ENCODE data around the gene AKAP8L.

DNA sequence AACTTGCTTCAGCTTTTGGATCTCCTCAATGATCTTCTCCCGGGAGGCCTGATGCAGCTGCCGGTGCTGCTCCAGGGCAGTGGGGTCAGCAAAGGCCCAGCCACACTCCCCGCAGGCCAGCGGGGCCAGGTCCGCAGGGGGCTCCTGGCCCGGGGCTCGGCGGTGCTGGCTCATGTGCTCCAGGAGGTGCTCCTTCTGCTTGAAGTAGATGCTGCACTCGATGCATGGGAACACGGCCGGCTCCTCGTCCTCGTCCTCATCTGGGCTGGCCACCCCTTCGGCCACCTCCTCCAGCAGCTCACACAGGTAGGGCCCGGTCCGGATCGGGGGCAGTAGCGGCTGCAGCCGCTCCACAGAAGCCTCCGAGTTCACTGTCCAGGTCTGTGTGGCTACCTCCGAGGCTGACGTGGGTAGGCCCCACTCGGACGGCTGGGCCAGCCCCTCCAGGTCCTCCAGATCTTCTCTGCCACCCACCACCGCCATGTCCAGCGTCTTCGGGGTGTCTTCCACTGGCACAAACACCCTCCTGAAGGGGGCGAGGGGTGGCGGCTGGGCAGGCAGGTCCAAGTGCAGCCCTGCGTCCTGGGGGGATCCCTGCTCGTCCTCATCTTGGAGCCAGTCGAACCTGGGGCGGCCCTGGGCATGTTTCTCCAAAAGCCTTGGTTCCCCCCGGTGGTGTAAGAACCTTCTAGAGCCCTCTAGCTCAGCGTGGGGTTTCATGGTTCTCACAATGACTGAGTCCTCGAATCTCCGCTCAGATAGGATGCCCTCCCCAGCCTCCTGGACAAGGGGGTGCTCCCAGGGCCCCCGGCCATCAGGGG lies 21.2 kb upstream of the AKAP8L start:
- TF ChIP-seq, protein P1, sequence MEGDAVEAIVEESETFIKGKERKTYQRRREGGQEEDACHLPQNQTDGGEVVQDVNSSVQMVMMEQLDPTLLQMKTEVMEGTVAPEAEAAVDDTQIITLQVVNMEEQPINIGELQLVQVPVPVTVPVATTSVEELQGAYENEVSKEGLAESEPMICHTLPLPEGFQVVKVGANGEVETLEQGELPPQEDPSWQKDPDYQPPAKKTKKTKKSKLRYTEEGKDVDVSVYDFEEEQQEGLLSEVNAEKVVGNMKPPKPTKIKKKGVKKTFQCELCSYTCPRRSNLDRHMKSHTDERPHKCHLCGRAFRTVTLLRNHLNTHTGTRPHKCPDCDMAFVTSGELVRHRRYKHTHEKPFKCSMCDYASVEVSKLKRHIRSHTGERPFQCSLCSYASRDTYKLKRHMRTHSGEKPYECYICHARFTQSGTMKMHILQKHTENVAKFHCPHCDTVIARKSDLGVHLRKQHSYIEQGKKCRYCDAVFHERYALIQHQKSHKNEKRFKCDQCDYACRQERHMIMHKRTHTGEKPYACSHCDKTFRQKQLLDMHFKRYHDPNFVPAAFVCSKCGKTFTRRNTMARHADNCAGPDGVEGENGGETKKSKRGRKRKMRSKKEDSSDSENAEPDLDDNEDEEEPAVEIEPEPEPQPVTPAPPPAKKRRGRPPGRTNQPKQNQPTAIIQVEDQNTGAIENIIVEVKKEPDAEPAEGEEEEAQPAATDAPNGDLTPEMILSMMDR (conservative IDR thresholded peaks at IDR 0.05; ENCODE audit: low read length), result no peak
- TF ChIP-seq EZH2phosphoT487 (IDR thresholded peaks at IDR 0.05; ENCODE audit: borderline replicate concordance), result no peak

All from Loucy (cell line).